HG03175 (cell line): ENCODE data around the gene AP4M1.

Experiments used
- ATAC-seq: cut with Tn5 transposase; IDR thresholded peaks from one replicate; pipeline ENCODE4 v1.9.1; 2021; ENCODE audit warnings: mild to moderate bottlenecking, moderate library complexity; ENCODE audit not compliant: unreplicated experiment

Gene AP4M1

DNA sequence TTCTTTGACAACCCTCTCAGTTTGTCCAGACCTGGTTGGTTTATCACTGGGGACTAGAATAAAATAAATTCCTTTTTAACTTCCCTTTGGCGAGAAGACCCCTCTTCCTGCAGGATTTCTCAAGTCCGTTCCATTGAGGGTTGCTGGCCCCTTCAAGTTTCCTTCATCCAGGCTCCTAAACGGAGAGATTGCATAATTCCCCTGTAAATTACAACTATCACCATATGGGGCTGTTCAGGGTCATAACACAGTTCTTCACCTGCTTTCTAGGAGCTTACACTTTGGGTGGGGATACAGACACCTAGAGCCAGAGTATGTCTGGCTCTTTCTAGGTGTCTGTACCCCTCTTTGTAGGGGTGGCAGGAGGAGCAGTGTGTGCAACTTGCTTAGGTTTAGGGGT, 15.9 kb upstream of the AP4M1 start:
- no peak for ATAC-seq

DNA sequence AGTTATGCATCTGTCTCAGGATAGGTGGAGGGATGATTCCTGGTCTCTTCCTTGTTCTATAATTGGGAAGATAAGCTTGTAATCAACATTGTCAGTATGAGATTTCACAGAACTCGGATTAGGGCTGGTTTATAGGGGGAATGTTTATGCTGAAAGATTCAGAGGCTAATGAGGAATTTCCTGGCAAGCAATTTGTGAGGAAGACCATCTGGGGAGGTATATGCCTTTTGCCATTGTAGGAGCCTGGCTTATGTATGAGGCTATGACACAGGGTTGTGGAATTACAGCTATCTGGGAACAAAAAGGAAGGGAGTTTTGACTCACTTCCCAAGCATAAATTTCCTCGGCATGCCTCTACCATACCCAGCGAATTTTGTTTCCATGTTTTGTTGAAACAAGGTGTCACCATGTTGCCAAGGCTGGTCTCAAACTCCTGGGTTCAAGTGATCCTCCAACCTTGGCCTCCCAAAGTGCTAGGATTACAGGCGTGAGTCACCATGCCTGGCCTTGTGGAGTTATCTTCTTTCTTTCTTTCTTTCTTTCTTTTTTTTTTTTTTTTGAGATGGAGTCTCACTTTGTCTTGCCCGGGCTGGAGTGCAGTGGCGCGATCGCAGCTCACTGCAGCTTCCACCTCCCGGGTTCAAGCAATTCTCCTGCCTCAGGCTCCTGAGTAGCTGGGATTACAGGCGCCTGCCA, 14.2 kb upstream of the AP4M1 start:
- ATAC-seq = no peak

DNA sequence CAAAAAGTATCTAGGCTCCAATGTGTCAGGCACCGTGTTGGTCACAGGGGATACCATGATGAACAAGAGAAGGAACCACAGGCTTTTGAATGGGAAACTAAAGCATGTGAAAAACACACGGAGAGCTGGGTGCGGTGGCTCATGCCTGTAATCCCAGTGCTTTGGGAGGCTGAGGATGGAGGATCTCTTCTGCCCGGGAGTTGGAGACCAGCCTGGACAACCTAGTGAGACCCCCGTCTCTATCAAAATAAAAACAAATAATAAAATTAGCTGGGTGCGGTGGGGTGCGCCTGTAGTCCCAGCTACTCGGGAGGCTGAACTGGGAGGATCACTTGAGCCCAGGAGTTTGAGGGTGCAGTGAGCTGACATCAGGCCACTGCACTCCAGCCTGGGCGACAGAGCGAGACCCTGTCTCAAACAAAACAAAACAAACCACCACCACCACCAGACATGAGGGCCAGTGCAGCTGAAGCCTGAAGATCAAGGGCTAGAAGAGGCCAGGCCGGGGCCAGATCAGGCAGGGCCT, 13.3 kb upstream of the AP4M1 start:
- ATAC-seq = no peak

DNA sequence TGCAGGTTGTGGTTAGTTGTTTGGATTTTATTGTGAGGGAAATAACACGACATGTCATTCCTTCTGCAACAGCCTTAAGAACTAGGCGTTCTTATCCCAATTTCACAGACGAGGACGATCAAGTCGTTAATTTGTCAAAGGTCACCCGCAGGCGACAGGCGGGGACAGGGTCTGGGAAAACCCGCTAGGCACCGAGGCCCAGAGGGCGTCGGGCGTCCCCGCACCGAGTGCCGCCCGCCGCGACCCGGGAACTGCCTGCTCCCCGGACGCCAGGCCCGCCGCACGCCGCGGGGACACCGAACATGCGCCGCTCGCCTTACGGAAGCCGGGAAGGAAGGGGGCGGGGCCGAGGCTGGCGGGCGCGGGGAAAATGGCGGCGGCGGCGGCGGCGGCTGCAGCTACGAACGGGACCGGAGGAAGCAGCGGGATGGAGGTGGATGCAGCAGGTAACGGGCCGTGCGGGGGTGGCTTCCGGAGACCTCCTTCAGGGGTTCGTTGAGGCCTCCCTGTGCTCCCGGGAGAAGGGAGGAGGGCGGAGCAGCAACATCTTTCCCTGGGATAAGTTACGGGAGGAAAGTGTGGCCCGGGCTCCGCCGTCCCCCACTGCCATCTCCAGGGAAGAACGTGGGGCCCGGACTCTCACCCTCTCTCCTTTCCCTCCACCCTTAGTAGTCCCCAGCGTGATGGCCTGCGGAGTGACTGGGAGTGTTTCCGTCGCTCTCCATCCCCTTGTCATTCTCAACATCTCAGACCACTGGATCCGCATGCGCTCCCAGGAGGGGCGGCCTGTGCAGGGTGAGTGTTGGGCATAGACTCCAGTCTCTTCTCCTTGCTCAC, 12.6 kb upstream of the AP4M1 start, which contains the start of gene COPS6:
Gene COPS6, plus strand, starts transcription at position 349 of the 837 bp plus-strand sequence. Its CDS starts 22 bp downstream, at position 371.
- peak; percentile 57 for ATAC-seq

DNA sequence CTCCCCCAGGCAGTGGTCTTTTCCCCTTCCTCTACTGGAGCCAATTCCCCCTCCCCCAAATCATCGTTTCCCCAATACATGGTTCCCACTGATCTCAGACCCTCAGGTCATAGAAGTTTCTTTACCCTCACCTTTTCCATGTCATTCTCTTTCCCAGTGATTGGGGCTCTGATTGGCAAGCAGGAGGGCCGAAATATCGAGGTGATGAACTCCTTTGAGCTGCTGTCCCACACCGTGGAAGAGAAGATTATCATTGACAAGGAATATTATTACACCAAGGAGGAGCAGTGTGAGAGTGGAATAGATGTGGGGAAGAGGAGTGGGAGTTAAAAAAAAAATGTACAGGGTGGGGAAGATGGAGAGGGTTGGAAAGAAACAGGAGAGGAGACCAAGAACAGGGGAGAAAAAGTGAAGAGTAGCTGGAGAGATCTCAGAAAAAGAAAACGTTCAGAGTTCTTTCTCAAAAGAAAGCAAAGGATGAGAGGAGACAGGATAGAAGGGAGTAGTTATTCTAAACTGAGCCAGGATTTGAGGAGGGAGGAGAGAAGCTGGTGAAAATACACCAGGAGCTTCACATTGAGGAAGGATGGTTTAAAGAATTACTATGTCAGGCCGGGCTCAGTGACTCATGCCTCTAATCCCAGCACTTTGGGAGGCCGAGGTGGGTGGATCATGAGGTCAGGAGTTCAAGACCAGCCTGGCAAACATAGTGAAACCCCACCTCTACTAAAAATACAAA, 11.8 kb upstream of the AP4M1 start:
- no peak for ATAC-seq

DNA sequence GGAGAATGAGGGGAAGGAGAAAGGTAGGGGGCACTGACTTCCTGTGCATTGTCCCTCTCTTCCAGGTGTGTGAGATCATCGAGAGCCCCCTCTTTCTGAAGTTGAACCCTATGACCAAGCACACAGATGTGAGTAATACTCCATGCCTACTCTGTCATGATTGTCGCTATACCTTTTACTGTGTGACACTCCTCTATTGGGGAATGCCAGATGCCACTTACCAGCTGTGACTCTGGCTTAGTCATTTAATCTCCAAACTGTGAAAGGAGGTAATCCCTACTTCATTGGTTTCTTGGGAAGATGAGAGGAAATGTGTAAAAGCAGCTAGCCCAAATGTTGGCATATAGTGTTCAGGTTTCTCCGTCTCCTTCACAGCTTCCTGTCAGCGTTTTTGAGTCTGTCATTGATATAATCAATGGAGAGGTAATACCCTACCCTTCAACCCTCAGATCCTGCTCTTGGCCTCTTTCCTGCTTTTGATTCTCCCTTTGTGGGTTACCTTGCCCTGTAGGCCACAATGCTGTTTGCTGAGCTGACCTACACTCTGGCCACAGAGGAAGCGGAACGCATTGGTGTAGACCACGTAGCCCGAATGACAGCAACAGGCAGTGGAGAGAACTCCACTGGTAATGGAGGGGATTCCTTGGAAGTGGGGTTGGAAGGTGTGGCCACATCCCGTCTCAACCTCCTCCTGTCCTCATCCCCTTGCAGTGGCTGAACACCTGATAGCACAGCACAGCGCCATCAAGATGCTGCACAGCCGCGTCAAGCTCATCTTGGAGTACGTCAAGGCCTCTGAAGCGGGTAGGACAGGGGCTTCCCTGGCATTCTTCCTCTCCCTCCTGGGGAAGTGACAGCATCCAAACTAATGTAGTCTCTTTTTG, 10.7 kb upstream of the AP4M1 start:
- no peak for ATAC-seq

DNA sequence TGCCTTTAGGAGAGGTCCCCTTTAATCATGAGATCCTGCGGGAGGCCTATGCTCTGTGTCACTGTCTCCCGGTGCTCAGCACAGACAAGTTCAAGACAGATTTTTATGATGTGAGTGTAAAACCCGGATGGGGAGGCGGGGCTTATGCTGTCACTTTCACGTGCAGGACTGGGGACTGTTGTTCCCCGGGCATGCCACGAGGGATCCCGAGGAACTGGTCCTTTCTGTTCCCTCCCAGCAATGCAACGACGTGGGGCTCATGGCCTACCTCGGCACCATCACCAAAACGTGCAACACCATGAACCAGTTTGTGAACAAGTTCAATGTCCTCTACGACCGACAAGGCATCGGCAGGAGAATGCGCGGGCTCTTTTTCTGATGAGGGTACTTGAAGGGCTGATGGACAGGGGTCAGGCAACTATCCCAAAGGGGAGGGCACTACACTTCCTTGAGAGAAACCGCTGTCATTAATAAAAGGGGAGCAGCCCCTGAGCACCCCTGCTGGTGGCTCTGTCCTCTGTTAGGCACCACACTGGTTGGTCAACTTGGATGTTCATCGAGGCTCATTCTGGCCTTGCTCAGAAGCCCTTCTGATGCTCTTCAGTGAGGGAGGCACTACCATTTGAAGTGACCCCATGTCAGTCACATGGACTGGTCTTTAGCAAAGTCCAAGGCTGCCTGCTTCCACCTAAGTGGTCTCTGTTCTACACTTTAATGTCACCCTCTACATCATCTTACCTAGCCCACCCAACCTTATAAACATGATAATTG, 9.8 kb upstream of the AP4M1 start:
- ATAC-seq = no peak

DNA sequence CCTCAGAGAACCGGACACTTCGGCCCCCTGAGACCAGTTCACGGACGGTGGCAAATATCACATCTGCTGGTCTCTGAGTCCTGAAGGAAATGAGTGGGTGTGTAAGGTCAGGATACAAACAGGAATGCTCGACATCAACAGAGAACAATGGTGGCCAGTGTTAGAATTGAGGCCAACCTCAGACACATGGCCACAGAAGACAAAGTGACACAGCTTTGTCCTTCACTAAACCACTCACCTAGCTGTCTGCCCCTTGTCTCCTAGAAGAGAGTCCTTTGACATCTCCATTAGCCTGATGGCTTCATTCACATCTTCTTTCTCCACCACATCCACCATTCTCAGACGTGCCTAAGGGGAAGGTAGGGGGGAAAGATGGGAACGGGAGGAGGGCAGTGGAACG, 8.4 kb upstream of the AP4M1 start:
- no peak for ATAC-seq

DNA sequence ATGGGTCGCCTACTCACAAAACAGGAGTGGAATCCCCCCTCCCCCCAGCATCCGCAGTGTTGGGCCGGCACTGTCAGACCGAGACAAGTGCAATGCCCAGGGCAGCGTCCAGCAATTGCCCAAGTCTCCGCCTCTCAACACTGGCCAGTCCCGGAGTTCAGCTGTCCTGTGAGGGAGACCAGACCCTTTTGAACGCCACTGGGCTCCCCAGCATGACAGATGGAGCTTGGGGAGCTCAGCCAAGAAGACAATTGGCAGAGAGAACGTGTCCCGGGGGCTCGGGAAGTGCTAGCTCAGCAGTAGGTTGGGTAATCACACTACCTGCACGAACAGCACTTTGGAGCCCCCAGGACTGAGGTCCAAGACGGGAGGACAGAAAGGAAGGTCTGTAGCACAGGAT, 7.9 kb upstream of the AP4M1 start:
- no peak for ATAC-seq

DNA sequence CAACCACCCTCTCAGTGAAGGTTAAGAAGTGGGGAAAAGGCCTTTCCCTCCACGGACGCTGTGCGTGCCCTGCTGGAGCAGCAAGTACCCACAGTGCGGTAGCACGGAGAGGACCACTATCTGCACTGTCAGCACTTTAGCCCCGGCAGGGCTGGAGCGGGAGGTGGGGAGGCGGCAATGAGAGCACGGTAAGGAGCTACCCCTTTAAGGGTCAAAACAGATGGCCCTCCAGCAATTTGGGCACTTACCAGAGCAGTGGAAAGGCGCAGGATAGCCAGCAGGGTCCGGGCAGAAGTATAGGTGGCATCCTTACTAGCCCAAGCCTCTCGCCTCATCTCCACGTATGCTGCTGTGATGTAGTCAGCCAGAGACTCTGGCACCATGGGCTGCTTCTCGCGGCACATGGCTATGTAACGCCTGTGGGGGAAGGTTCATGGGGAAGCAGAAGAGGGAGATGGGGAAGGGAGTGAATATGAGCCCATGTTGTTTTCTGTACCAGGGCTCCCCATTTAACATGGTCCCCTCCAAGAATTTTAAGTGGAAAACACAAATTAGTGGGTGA, 7.4 kb upstream of the AP4M1 start:
- ATAC-seq = no peak

DNA sequence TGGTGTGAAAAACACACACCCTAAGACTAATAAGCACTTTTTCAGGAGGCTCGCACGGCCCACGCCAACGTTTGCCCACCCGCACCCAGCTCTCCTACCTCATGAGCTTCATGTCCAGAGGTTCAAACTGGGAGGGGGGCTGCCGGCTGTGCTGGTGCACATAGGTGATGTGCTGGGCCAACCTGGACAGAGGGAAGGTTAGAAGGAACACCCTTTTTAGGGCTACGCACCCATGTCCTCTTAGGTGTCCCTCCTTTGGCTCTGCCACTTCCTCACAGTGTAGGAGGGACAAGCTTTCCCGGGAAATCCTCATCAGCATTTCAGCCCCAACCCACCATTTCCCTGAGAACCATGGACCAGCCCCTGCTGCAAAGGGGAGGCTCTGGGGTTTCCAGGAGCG, 6.2 kb upstream of the AP4M1 start:
- no peak for ATAC-seq

DNA sequence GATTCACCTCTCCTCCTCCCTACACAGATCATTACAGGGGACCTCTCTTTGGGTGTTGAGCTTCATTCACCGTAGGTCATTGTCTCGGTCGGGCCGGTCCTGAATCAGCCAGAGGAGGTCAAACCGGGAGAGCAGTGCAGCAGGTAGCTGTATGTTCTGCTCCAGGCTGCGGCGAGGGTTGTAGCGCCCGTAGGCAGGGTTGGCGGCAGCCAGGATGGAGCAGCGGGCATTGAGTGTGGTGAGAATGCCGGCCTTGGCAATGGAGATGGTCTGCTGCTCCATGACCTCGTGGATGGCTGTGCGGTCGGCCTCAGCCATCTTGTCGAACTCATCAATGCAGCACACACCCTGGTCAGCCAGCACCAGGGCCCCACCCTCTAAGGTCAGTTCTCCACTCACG, 5.7 kb upstream of the AP4M1 start:
- ATAC-seq = no peak

DNA sequence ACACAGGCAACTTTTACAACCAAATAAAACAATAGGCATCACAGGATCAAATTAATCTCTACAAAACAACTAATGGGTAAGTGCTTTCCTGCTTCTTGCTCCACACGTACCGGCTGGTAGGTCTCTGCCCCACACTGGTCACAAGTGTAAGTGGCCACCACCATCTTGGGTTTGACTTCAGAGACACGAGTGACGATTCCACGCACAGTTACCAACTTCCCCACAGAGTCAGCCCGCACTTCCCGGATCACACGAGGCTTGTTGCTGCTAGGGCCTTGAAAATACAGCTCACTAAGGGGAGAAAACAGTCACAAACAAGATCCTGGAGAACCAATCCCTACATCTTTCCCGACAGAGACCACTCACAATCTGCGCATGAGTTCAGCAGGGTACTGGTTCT, 2.5 kb upstream of the AP4M1 start:
- no peak for ATAC-seq

DNA sequence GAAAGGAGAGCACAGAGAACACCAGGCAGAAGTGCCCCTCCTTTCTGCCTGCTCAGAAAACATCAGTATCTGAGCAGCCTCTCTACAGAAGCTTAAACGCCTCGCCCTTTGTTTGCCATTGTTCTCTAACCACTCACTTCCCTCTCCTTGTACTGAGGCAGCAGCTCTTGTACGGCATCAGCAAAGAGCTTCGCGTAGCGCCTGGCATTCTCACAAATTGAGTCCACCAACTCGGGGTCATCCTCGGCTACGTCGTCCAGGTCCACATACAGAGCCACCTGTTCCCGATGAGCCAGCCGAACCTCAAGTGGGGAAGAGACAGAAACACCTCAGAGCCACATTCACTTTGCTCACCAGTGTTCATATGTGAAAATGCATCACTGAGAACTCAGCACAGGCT, 2.0 kb upstream of the AP4M1 start:
- no peak for ATAC-seq

DNA sequence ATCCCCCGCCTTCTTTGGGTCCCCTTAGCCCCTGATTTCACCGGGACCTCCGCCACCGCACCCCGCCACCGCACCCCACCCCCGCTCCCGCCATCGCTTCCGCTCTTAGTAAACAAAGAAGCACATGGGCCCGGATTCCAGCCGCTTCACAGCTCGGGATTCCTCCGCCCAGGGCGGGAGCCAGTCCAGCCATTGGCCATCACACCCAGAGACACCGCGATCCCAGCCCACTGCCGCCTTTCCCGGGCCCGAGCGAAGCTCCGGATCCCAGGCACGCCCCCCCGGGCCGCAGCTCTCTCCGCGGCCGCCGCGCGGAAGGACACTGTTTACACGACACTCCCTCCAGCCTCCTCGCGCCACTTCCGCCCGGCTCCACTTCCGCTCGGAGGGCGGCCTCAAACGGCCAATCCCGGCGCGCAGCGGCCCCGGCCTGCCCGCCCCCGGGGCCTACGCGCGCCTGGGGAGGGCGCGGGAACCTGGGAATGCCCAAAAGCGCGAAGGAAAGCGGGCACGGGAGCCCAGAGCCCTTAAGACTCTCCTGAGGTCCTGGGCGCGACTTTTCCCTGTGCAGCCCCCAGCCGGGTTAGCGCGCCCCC, 925 bp upstream of the AP4M1 start:
- peak; percentile 65 for ATAC-seq

DNA sequence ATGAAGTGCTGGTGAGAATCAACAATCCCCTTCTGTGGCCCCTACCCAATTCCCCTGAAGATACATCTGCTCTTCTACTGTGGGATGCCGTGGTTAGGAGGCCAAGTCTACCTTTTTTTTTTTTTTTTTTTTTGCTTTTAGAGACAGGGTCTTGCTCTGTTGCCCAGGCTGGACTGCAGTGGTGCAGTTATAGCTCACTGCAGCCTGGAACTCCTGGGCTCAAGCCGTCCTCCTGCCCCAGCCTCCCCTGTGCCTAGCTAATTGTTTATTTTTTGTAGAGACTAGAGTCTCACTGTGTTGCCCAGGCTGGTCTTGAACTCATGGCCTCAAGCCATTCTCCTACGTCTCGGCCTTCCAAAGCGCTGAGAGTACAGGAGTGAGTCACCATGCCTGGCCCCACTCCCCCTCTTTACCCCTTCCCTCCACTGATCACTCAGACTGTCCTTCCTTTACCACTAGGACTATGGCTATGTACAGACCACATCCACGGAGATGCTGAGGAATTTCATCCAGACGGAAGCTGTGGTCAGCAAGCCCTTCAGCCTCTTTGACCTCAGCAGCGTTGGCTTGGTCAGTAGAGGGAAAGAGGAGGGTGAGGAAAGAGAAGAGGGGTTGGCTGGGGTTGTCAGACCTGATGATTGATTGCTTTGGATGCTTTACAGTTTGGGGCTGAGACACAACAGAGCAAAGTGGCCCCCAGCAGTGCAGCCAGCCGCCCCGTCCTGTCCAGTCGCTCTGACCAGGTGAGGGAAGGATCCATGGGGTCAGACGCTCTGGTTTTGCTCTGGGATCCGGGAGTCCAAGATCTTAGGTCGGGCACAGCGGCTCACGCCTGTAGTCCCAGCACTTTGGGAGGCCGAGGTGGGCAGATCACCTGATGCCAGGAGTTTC, 1.8 kb downstream of the AP4M1 start:
- ATAC-seq = no peak

DNA sequence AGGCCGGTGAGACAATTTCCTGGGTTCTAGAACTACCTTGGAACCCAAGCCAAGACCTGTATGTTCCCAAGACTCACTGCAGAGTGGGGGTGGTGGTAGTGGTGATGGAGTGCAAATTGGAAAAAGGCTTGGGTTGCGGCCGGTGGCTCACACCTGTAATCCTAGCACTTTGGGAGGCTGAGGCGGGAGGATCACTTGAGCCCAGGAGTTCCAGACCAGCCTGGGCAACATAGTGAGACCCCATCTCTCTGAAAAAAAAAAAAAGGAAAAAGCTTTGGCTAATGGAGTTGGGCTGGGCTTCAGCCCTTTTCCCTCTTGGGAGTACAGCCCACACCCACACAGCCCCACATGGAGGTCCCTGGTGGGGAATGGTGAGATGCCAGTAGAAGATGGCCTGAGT, 4.1 kb downstream of the AP4M1 start:
- ATAC-seq = no peak

DNA sequence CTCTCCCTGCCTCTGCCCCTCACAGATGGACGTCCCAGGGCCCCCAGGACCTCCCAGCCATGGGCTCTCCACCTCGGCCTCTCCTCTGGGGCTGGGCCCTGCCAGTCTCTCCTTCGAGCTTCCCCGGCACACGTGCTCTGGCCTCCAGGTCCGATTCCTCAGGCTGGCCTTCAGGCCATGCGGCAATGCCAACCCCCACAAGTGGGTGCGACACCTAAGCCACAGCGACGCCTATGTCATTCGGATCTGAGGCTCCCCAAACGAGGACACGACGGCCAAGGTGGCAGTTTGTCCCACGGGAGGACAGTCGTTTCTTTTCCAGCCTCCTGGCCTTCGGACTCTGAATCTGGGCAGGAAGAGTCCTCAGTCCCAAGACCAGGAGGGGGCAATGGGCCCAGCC, 5.2 kb downstream of the AP4M1 start:
- no peak for ATAC-seq
